ENCODE results near the gene TNFSF13.

DNA sequence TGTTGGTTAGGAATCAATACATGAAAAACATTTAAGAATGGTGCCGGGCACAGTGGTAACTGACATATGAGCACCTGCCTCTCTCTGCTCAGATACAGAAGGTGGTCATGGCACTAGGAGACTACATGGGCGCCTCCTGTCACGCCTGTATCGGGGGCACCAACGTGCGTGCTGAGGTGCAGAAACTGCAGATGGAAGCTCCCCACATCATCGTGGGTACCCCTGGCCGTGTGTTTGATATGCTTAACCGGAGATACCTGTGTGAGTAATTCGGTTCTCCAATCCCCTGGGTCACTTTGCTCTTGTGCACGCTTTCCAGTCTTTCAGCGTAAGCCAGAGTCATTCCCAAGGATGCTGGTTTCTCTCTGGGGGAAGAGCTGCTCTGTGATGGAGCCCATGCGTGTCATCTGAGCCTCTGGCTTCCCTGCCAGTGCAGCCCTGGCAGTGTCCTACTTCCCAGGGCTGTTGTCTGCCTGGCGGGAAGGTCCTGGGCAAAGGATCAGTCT lies 17.9 kb downstream of the TNFSF13 start:
- TF ChIP-seq CTCF (IDR thresholded peaks at IDR 0.05) (no peak), POLR2A (IDR thresholded peaks at IDR 0.05) (no peak)

All from uterus (tissue), 2 donors.